Fibroblast of lung (primary cell): Measurements from ENCODE around the gene ZBTB8A. TPM values are rescaled to one million over a fixed set of nuclear protein-coding genes. Genes with fewer than 3 reads are reported as not detected.

Source experiments
- DNase-seq, 2 donors: peaks; one replicate each; pipeline versions ENCODE4 v3.0.0 to v3.0.0-alpha.2; 2010; ENCODE audit warnings: low read depth in 2 of 2
- H2AFZ ChIP-seq: 2 replicates; pipeline ENCODE4 v1.5.1; 2012; ENCODE audit warnings: low read length, control low read depth, inconsistent platforms
- H3K27ac ChIP-seq: 2 replicates; pipeline ENCODE4 v1.5.1; 2011; ENCODE audit warnings: low read length, control low read depth; ENCODE audit not compliant: insufficient read depth
- H3K27me3 ChIP-seq: 2 replicates; pipeline ENCODE4 v1.5.1; 2011; ENCODE audit warnings: mild to moderate bottlenecking, low read length; ENCODE audit not compliant: control insufficient read depth, insufficient read depth
- H3K36me3 ChIP-seq: 2 replicates; pipeline ENCODE4 v1.5.1; 2011; ENCODE audit warnings: low read length; ENCODE audit not compliant: control insufficient read depth, insufficient read depth
- H3K4me1 ChIP-seq: 2 replicates; pipeline ENCODE4 v1.5.1; 2011; ENCODE audit warnings: low read length; ENCODE audit not compliant: control insufficient read depth, insufficient read depth; ENCODE audit errors: extremely low read depth
- H3K4me2 ChIP-seq: 2 replicates; pipeline ENCODE4 v1.5.1; 2011; ENCODE audit warnings: low read length, control low read depth; ENCODE audit not compliant: insufficient read depth; ENCODE audit errors: extremely low read depth
- H3K4me3 ChIP-seq, 4 experiments: fragments of 200-600 bp in 1 of 4; sonication (generic) in 1 of 4; replicated peaks in 1 of 4; 2 replicates each; pipeline ENCODE4 v1.5.1; 2011 to 2016; ENCODE audit warnings: low read length in 4 of 4, low read depth in 3 of 4, mild to moderate bottlenecking in 3 of 4, control low read depth in 2 of 4, inconsistent platforms in 1 of 4, mixed read lengths in 1 of 4; ENCODE audit not compliant: insufficient read depth in 1 of 4; ENCODE audit errors: control extremely low read depth in 1 of 4
- H3K79me2 ChIP-seq: 2 replicates; pipeline ENCODE4 v1.5.1; 2012; ENCODE audit warnings: mild to moderate bottlenecking, low read length, inconsistent platforms; ENCODE audit not compliant: control insufficient read depth, insufficient read depth
- H3K9ac ChIP-seq: 2 replicates; pipeline ENCODE4 v1.5.1; 2011; ENCODE audit warnings: mild to moderate bottlenecking, low read length, control low read depth; ENCODE audit not compliant: insufficient read depth
- H3K9me3 ChIP-seq: 2 replicates; pipeline ENCODE4 v1.5.1; 2012; ENCODE audit warnings: low read depth, low read length; ENCODE audit not compliant: control insufficient read depth, insufficient read depth
- H4K20me1 ChIP-seq: 2 replicates; pipeline ENCODE4 v1.5.1; 2011; ENCODE audit warnings: low read length; ENCODE audit not compliant: control insufficient read depth, insufficient read depth; ENCODE audit errors: extremely low read depth
- CTCF ChIP-seq, 2 donors: IDR thresholded peaks in 1 of 2; conservative IDR thresholded peaks in 1 of 2; 1 replicate in 1 of 2; 2 replicates in 1 of 2; pipeline ENCODE4 v1.5.1; 2011 to 2012; ENCODE audit warnings: low read length in 2 of 2, control low read depth in 1 of 2, inconsistent platforms in 1 of 2, low read depth in 1 of 2, mild to moderate bottlenecking in 1 of 2
- EZH2 ChIP-seq: IDR thresholded peaks from 2 replicates; pipeline ENCODE4 v1.5.1; 2012; ENCODE audit warnings: low read length, control low read depth, mild to moderate bottlenecking; ENCODE audit errors: missing control alignments
- polyA plus RNA-seq, 2 donors: library from polyadenylated mRNA; depleted of rRNA in 1 of 2; stranded (reverse) in 1 of 2; unstranded in 1 of 2; fragments of >200 nt; gene quantifications; 2 replicates each; pipeline ENCODE4 v1.2.1, GENCODE V29; 2011 to 2012; ENCODE audit warnings: missing spikeins in 1 of 2
- total RNA-seq: library from RNA; depleted of rRNA; stranded (reverse); fragments of >200 nt; gene quantifications from 2 replicates; pipeline ENCODE4 v1.2.1, GENCODE V29; 2014

ZBTB8A gene
- total and polyA plus RNA-seq, 2 donors (not counting 1 experiment from before 2014, with no cell fraction given), result 5.9 to 6.9 TPM

DNA sequence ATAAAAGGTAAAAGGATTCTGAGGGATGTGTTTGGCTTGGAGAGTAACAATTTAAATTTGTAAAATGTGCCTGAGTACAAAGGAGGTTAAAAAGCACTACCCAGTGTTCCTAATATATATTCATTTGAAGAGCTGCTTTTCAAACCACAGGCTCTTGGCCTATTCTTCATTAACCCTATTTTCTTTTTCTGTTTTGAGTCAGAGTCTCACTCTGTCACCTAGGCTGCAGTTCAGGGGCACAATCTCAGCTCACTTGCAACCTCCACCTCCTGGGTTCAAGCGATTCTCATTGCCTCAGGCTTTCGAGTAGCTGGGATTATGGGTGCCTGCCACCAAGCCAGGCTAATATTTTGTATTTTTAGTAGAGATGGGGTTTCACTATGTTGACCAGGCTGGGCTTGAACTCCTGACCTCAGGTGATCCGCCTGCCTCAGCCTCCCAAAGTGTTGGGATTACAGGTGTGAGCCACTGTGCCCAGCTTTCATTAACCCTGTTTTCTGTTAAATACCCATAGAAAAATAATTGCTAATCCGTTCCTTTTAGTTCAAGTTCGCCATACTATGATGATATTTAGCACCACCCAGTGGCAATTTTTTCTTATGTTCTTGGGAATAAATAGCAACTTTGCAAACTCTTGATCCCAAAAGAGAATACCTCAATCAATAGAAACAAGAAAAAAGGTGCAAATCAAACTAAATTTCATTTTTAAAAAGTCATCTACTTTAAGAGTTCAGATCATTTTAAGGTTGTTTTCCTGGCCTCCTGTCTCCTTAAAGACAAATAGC is 80.7 kb downstream of the ZBTB8A start:
- no peak overlapping the region for H3K4me3 ChIP-seq
- no peaks in the 10 kb centered on the region for H3K79me2 ChIP-seq
- no peaks in the 10 kb centered on the region for H4K20me1 ChIP-seq
- peak; percentile 11 to 57 for DNase-seq
- no peak overlapping the region for H3K27ac ChIP-seq
- no peak overlapping the region for H2AFZ ChIP-seq
- no peak overlapping the region for H3K4me2 ChIP-seq
- H3K9ac ChIP-seq, result no peak overlapping the region
- TF ChIP-seq EZH2 (no peak), CTCF (conservative IDR thresholded peaks at IDR 0.05 in 1 of 2, IDR thresholded peaks at IDR 0.05 in 1 of 2; ENCODE audit: low read depth in 1 of 2, low read length in 2 of 2) (peak in 1 of 2 donors; percentile 26)
- H3K9me3 ChIP-seq, result no peaks in the 10 kb centered on the region
- no peaks in the 10 kb centered on the region for H3K27me3 ChIP-seq
- no peaks in the 10 kb centered on the region for H3K4me1 ChIP-seq
- no peaks in the 10 kb centered on the region for H3K36me3 ChIP-seq

DNA sequence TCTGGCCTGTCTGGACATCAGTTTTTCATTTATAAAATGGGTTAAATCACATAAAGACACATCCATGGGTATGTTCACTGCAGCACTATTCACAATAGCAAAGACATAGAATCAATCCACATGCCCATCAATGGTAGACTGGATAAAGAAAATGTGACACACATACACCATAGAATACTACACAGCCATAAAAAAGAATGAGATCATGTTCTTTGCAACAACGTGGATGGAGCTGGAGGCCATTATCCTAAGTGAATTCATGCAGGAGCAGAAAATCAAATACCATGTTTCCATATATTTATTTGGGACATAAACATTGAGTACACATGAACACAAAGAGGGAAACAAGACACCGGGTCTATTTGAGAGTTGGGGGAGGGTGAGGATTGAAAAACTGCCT is 83.0 kb downstream of the ZBTB8A start:
- no peaks in the 10 kb centered on the region for H3K27me3 ChIP-seq
- H3K4me1 ChIP-seq, result no peaks in the 10 kb centered on the region
- H3K4me3 ChIP-seq, result no peak overlapping the region
- H3K36me3 ChIP-seq, result no peaks in the 10 kb centered on the region
- no peak overlapping the region for H3K9ac ChIP-seq
- H4K20me1 ChIP-seq, result no peaks in the 10 kb centered on the region
- no peak overlapping the region for H3K4me2 ChIP-seq
- H3K27ac ChIP-seq, result no peak overlapping the region
- no peak for TF ChIP-seq CTCF (conservative IDR thresholded peaks at IDR 0.05 in 1 of 2, IDR thresholded peaks at IDR 0.05 in 1 of 2; ENCODE audit: low read depth in 1 of 2, low read length in 2 of 2)
- no peak for TF ChIP-seq EZH2
- H2AFZ ChIP-seq, result no peak overlapping the region
- no peaks in the 10 kb centered on the region for H3K9me3 ChIP-seq
- no peak for DNase-seq
- H3K79me2 ChIP-seq, result no peaks in the 10 kb centered on the region

DNA sequence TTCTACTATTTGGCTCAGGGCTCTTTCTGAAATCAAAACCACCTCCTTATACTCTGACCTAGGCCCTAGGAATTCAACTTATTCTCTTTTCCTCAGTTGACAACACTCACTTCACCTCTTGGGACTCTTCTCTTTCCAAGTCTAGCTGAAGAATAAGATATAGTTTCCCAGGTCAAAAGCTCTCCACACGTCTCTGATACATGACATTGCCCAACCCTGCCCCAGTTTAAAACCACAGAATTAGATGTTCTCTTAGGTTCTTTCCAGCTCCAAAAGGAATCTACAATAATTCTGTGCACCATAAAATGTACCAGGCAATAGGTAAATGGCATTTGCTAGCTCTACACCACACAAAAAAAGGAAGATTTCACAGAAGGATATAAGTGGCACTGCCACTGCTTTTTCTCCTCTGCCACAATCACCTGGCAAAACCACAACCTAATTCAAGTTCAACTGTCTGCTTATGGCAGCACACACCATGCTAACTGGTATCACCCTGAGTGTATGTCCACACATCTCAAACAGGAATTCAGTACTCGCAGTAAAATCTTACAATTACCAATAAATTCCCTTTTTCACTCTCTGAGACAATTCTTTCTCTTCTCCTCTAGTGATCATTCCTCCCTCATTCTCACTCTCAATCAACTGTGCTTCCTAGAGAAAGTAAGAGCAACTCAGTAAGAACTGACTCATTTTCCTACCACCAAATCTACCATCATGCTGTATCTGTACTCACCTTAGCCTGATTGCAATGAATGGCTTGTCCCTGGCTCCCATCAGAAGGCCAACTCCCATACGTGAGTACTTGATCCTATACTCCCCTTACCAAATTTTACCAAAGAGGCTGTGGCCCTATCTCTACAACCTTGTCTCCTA is 83.8 kb downstream of the ZBTB8A start:
- Histone ChIP-seq H3K4me2 (no peak overlapping the region), H3K27ac (no peak overlapping the region), H3K4me1 (no peaks in the 10 kb centered on the region), H4K20me1 (no peaks in the 10 kb centered on the region), H3K36me3 (no peaks in the 10 kb centered on the region), H3K79me2 (no peaks in the 10 kb centered on the region), H2AFZ (no peak overlapping the region), H3K4me3 (no peak overlapping the region), H3K27me3 (no peaks in the 10 kb centered on the region), H3K9me3 (no peaks in the 10 kb centered on the region), H3K9ac (no peak overlapping the region)
- TF ChIP-seq CTCF (conservative IDR thresholded peaks at IDR 0.05 in 1 of 2, IDR thresholded peaks at IDR 0.05 in 1 of 2; ENCODE audit: low read depth in 1 of 2, low read length in 2 of 2) (no peak), EZH2 (no peak)
- DNase-seq, result no peak
